T-cell (primary cell): ENCODE results near the gene TLR4. TPM values are rescaled to one million over a fixed set of nuclear protein-coding genes. Genes with fewer than 3 reads are reported as not detected.

Experiments used
- ATAC-seq, 4 experiments: fragments of 200-7000 bp in 3 of 4; fragments of 150-1000 bp in 1 of 4; cut with Tn5 transposase; replicated peaks in 1 of 4; 1 replicate in 3 of 4; 2 replicates in 1 of 4; pipeline ENCODE4 v1.10.0; 2021; ENCODE audit warnings: moderate library complexity in 3 of 4, mild to moderate bottlenecking in 2 of 4, moderate number of reproducible peaks in 1 of 4
- CTCF ChIA-PET, 2 donors: fragments of 300-600 bp; sonication (Branson Sonifier 250); formaldehyde crosslinking; loops; one replicate each; lab custom pipeline; 2022; ENCODE audit warnings: antibody characterized with exemption in 2 of 2; lab: Charles Lee
- POLR2A ChIA-PET, 2 donors: fragments of 300-600 bp; sonication (Branson Sonifier 250); formaldehyde crosslinking; loops; one replicate each; lab custom pipeline; 2022; ENCODE audit warnings: antibody characterized with exemption in 2 of 2; lab: Charles Lee
- DNase-seq, 35 experiments: peaks; one replicate each; pipeline versions ENCODE4 v3.0.0 to v3.0.0-alpha.2; 2013 to 2023
- H3K27ac ChIP-seq: one replicate; pipeline ENCODE4 v1.5.1; 2013; ENCODE audit warnings: low read length
- H3K27me3 ChIP-seq, 2 experiments: replicated peaks in 1 of 2; 1 replicate in 1 of 2; 2 replicates in 1 of 2; pipeline versions ENCODE4 v1.6.1 to v1.7.0; 2013; ENCODE audit warnings: low read length in 1 of 2, mixed read lengths in 1 of 2; ENCODE audit not compliant: control insufficient read depth in 2 of 2, insufficient read depth in 2 of 2; ENCODE audit errors: extremely low read depth in 1 of 2
- H3K36me3 ChIP-seq, 2 donors: 1 replicate in 1 of 2; 2 replicates in 1 of 2; pipeline versions ENCODE4 v1.6.1 to v1.7.0; 2013; ENCODE audit warnings: low read length in 1 of 2; ENCODE audit not compliant: control insufficient read depth in 2 of 2, insufficient read depth in 1 of 2; ENCODE audit errors: extremely low read depth in 1 of 2
- H3K4me1 ChIP-seq, 2 experiments: 1 replicate in 1 of 2; 2 replicates in 1 of 2; pipeline versions ENCODE4 v1.6.1 to v1.7.0; 2013; ENCODE audit warnings: low read length in 2 of 2, mixed read lengths in 1 of 2; ENCODE audit not compliant: insufficient read depth in 2 of 2, control insufficient read depth in 1 of 2; ENCODE audit errors: extremely low read depth in 1 of 2
- H3K4me3 ChIP-seq, 2 donors: 1 replicate in 1 of 2; 2 replicates in 1 of 2; pipeline versions ENCODE4 v1.5.1 to v1.7.0; 2013; ENCODE audit warnings: mild to moderate bottlenecking in 2 of 2, low read length in 1 of 2, moderate library complexity in 1 of 2; ENCODE audit not compliant: control insufficient read depth in 1 of 2; ENCODE audit errors: extremely low read depth in 1 of 2
- H3K9me3 ChIP-seq: 2 replicates; pipeline ENCODE4 v1.7.0; 2013
- H3K27ac Mint-ChIP-seq, 2 donors: one replicate each; pipeline ENCODE4 v1.8.0; 2020 to 2021; ENCODE audit warnings: mild to moderate bottlenecking in 2 of 2, mixed read lengths in 2 of 2
- H3K27me3 Mint-ChIP-seq, 2 donors: one replicate each; pipeline ENCODE4 v1.8.0; 2021 to 2022; ENCODE audit warnings: mixed read lengths in 2 of 2
- H3K36me3 Mint-ChIP-seq: one replicate; pipeline ENCODE4 v1.8.0; 2021; ENCODE audit warnings: mixed read lengths
- H3K4me1 Mint-ChIP-seq, 3 donors: one replicate each; pipeline ENCODE4 v1.8.0; 2020 to 2022; ENCODE audit warnings: mixed read lengths in 3 of 3, mild to moderate bottlenecking in 1 of 3
- H3K4me3 Mint-ChIP-seq, 3 donors: one replicate each; pipeline ENCODE4 v1.8.0; 2020 to 2022; ENCODE audit warnings: mild to moderate bottlenecking in 3 of 3, mixed read lengths in 3 of 3, moderate library complexity in 3 of 3
- H3K9me3 Mint-ChIP-seq, 3 donors: one replicate each; pipeline ENCODE4 v1.8.0; 2020 to 2022; ENCODE audit warnings: mixed read lengths in 3 of 3
- WGBS: methylation state at CpG from one replicate; pipeline ENCODE4 v1.1.5; 2013; ENCODE audit warnings: missing lambda C conversion rate; ENCODE audit not compliant: insufficient coverage; 5-methylcytosine and 5-hydroxymethylcytosine counted together
- total RNA-seq, 35 experiments: library from RNA in 6 of 35; stranded (reverse) in 6 of 35; fragments of 120-200 nt in 1 of 35; gene quantifications; one replicate each; pipeline versions ENCODE4 v1.2.1 to v1.2.4 and lab custom pipeline; 2013 to 2026

Gene TLR4
- total RNA-seq, 5 donors from 2014 or later (not counting 1 experiment from before 2014, with no cell fraction given) = 0.08 to 0.18 (median 0.16) TPM

DNA sequence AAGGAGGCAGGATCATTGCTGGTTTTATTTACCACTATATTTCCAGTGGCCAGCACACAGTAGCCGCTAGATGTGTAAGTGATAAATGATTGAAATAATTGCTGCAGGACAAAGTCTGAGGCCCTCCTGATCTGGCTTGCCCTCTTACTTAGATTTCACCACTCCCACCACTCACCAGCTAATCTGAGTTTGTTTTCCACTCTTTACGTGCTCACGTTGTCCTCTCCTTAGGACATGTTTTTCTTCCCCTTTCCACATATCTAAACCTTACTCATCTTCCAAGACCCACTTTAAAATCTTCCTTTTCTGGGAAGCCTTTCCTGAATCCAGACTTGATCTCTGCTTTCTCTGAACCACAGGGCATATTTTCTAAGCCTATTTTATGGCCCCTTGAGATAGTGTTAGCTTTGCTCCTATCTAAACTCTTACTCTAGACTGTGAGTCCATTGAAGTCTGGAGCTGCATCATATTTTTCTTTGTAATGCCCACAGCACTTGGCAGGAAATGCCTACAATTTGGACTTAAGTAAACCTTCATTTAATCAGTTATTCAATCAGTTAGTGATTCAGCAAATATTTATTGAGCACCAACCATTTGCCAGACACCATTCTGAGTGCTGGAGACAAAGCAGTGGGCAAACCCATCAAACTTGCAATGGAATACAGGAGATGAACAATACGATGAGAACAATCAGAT lies 2.4 kb downstream of the TLR4 start:
- ChIA-PET CTCF (no interaction called here), POLR2A (no interaction called here)
- no peak for ATAC-seq
- no peaks in the 10 kb centered on the region for H3K36me3 Mint-ChIP-seq
- no peaks in the 10 kb centered on the region for H3K36me3 ChIP-seq
- no peak overlapping the region for H3K27ac ChIP-seq
- H3K4me3 Mint-ChIP-seq = no peak overlapping the region
- no peaks in the 10 kb centered on the region for H3K9me3 ChIP-seq
- H3K4me1 ChIP-seq = no peaks in the 10 kb centered on the region
- peaks cover 0 to 5% (median 5%) of the 10 kb centered on the region in 3 donors for H3K9me3 Mint-ChIP-seq
- no peak overlapping the region for H3K4me3 ChIP-seq
- H3K4me1 Mint-ChIP-seq = peaks cover 0 to 9% (median 0%) of the 10 kb centered on the region in 3 donors
- no peaks in the 10 kb centered on the region for H3K27me3 ChIP-seq
- H3K27ac Mint-ChIP-seq = no peak overlapping the region
- 100% methylated on average over 2 of the region's 4 CpGs for WGBS
- no peak for DNase-seq
- peaks cover 6 to 7% of the 10 kb centered on the region in 2 donors for H3K27me3 Mint-ChIP-seq

DNA sequence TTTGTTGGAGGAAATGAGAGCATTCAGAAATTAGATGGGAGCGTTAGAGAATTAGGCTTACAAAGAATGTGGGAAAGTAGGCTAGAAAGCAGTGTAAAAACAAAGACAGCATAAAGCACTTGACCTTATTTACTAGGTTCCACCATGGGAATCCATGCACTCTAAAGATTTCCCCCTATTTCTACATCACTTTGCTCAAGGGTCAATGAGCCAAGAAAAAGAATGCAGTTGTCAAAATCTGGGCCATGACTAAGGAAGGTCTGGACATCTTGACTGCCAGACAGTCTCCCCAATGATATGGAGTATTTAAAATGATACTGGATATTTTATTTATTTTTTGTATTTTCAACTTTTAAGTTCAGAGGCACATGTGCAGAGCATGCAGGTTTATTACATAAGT lies 3.4 kb downstream of the TLR4 start:
- H3K27ac Mint-ChIP-seq = no peak overlapping the region
- no peak for DNase-seq
- POLR2A ChIA-PET = no interaction called here
- Histone ChIP-seq H3K4me1 (no peaks in the 10 kb centered on the region), H3K27ac (no peak overlapping the region), H3K9me3 (no peaks in the 10 kb centered on the region), H3K36me3 (no peaks in the 10 kb centered on the region), H3K4me3 (no peak overlapping the region), H3K27me3 (no peaks in the 10 kb centered on the region)
- ATAC-seq = no peak
- CTCF ChIA-PET = no interaction called here
- peaks cover 0 to 9% (median 0%) of the 10 kb centered on the region in 3 donors for H3K4me1 Mint-ChIP-seq
- peaks cover 4 to 6% of the 10 kb centered on the region in 2 donors for H3K27me3 Mint-ChIP-seq
- WGBS = no CpG with 5 or more reads among the region's 1 CpG
- H3K9me3 Mint-ChIP-seq = peaks cover 0 to 5% (median 5%) of the 10 kb centered on the region in 3 donors
- H3K4me3 Mint-ChIP-seq = no peak overlapping the region
- no peaks in the 10 kb centered on the region for H3K36me3 Mint-ChIP-seq

DNA sequence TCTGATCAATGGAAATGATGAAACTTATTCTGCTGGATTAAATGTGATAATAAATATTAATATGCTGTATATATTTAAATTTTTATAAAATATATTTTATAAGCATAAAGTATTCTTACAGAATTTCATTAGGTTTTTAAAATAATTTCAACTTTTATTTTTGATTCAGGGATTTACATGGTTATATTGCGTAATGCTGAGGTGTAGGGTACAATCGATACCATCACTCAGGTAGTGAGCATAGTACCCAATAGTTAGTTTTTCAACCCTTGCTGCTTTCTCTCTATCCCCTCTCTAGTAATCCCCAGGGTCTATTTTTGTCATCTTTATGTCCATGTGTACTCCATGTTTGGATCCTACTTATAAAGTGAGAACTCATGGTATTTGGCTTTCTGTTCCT lies 5.7 kb downstream of the TLR4 start:
- POLR2A ChIA-PET = no interaction called here
- Histone ChIP-seq H3K4me1 (no peaks in the 10 kb centered on the region), H3K27me3 (peaks cover 0 to 3% of the 10 kb centered on the region in 2 experiments), H3K9me3 (no peaks in the 10 kb centered on the region), H3K27ac (no peak overlapping the region), H3K36me3 (no peaks in the 10 kb centered on the region), H3K4me3 (no peak overlapping the region)
- H3K9me3 Mint-ChIP-seq = peaks cover 0 to 5% (median 5%) of the 10 kb centered on the region in 3 donors
- H3K27ac Mint-ChIP-seq = no peak overlapping the region
- no peak overlapping the region for H3K4me3 Mint-ChIP-seq
- WGBS = no CpG with 5 or more reads among the region's 2 CpGs
- CTCF ChIA-PET = no interaction called here
- ATAC-seq (no peak), DNase-seq (no peak)
- no peaks in the 10 kb centered on the region for H3K36me3 Mint-ChIP-seq
- H3K27me3 Mint-ChIP-seq = peaks cover 4 to 6% of the 10 kb centered on the region in 2 donors
- H3K4me1 Mint-ChIP-seq = peaks cover 0 to 2% (median 0%) of the 10 kb centered on the region in 3 donors

DNA sequence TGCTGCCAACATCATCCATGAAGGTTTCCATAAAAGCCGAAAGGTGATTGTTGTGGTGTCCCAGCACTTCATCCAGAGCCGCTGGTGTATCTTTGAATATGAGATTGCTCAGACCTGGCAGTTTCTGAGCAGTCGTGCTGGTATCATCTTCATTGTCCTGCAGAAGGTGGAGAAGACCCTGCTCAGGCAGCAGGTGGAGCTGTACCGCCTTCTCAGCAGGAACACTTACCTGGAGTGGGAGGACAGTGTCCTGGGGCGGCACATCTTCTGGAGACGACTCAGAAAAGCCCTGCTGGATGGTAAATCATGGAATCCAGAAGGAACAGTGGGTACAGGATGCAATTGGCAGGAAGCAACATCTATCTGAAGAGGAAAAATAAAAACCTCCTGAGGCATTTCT lies 10.1 kb downstream of the TLR4 start:
- ATAC-seq (no peak), DNase-seq (no peak)
- Mint-ChIP-seq H3K9me3 (peaks cover 0 to 4% (median 0%) of the 10 kb centered on the region in 3 donors), H3K27ac (no peak overlapping the region), H3K4me1 (peaks cover 0 to 9% (median 0%) of the 10 kb centered on the region in 3 donors), H3K27me3 (peaks cover 0 to 4% of the 10 kb centered on the region in 2 donors), H3K36me3 (no peaks in the 10 kb centered on the region), H3K4me3 (no peak overlapping the region)
- Histone ChIP-seq H3K4me3 (no peak overlapping the region), H3K27me3 (peaks cover 0 to 3% of the 10 kb centered on the region in 2 experiments), H3K36me3 (no peaks in the 10 kb centered on the region), H3K4me1 (no peaks in the 10 kb centered on the region), H3K27ac (no peak overlapping the region), H3K9me3 (no peaks in the 10 kb centered on the region)
- WGBS = 76% methylated on average over 6 of the region's 6 CpGs
- ChIA-PET CTCF (no interaction called here), POLR2A (no interaction called here)

DNA sequence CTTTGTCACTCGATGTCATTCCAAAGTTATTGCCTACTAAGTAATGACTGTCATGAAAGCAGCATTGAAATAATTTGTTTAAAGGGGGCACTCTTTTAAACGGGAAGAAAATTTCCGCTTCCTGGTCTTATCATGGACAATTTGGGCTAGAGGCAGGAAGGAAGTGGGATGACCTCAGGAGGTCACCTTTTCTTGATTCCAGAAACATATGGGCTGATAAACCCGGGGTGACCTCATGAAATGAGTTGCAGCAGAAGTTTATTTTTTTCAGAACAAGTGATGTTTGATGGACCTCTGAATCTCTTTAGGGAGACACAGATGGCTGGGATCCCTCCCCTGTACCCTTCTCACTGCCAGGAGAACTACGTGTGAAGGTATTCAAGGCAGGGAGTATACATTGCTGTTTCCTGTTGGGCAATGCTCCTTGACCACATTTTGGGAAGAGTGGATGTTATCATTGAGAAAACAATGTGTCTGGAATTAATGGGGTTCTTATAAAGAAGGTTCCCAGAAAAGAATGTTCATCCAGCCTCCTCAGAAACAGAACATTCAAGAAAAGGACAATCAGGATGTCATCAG lies 11.3 kb downstream of the TLR4 start:
- no peaks in the 10 kb centered on the region for H3K36me3 ChIP-seq
- no peaks in the 10 kb centered on the region for H3K4me1 ChIP-seq
- ChIA-PET CTCF (no interaction called here), POLR2A (no interaction called here)
- no peaks in the 10 kb centered on the region for H3K9me3 ChIP-seq
- H3K27me3 ChIP-seq = peaks cover 0 to 3% of the 10 kb centered on the region in 2 experiments
- no peak overlapping the region for H3K27ac ChIP-seq
- H3K27ac Mint-ChIP-seq = no peak overlapping the region
- H3K4me3 Mint-ChIP-seq = no peak overlapping the region
- DNase-seq (no peak), ATAC-seq (no peak)
- no peaks in the 10 kb centered on the region for H3K36me3 Mint-ChIP-seq
- peaks cover 0 to 4% (median 0%) of the 10 kb centered on the region in 3 donors for H3K9me3 Mint-ChIP-seq
- peaks cover 0 to 4% of the 10 kb centered on the region in 2 donors for H3K27me3 Mint-ChIP-seq
- WGBS = 82% methylated on average over 2 of the region's 5 CpGs
- H3K4me3 ChIP-seq = no peak overlapping the region
- peaks cover 0 to 9% (median 0%) of the 10 kb centered on the region in 3 donors for H3K4me1 Mint-ChIP-seq

DNA sequence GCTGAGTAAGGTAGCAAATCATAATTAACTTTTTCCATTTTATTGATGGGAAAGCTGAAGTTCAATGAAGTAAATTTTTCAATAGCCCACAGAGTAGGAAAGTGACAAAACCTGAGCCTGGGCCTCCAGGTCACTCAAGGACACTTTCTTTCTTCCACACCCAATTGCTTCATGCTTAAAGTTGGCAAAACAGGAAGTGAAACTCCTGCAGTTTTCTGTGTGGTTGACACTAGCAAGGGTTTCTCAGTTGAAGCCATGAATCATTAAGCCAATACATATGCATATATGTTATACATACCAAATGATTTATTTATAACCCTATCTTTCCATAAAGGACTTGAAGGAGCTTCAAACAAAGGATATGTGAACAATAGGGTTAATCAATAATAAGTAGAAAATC lies 13.9 kb downstream of the TLR4 start:
- peaks cover 0 to 3% of the 10 kb centered on the region in 2 experiments for H3K27me3 ChIP-seq
- Mint-ChIP-seq H3K4me3 (no peak overlapping the region), H3K27me3 (peaks cover 0 to 4% of the 10 kb centered on the region in 2 donors), H3K9me3 (peaks cover 0 to 4% (median 0%) of the 10 kb centered on the region in 3 donors), H3K27ac (no peak overlapping the region), H3K36me3 (no peaks in the 10 kb centered on the region), H3K4me1 (peaks cover 0 to 9% (median 0%) of the 10 kb centered on the region in 3 donors)
- no peaks in the 10 kb centered on the region for H3K9me3 ChIP-seq
- H3K36me3 ChIP-seq = no peaks in the 10 kb centered on the region
- ATAC-seq = no peak
- no peak for DNase-seq
- H3K27ac ChIP-seq = no peak overlapping the region
- H3K4me1 ChIP-seq = no peaks in the 10 kb centered on the region
- no peak overlapping the region for H3K4me3 ChIP-seq
- CTCF ChIA-PET = no interaction called here
- POLR2A ChIA-PET = no interaction called here
